Measurements from ENCODE around the gene TRAF3IP1. TPM values are rescaled to one million over a fixed set of nuclear protein-coding genes. Genes with fewer than 3 reads are reported as not detected.
A peak's percentile ranks its signal among the peaks of the same experiment; 100 is the strongest.

The TRAF3IP1 gene
- total and polyA plus RNA-seq, 4 donors: 4.0 to 9.1 (median 4.6) TPM

DNA sequence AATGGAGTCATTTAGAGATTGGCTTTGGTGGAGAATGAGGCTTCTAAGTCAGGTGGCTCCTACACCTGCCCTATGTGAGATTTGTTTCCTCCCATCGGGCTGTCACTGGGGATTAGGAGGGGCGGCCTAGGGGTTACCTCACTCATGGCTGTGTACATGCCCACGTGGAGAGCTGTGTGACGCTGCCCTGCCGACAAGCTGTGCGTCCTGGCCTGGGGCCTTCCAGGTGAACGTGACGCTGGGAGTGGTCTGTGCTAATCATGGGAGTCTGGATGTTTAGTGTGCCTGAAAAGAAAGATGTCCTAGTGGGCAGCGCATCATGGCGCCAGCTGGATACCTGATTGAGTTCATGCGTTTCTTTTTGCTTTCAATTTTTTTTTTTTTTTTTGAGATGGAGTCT is 120.4 kb downstream of the TRAF3IP1 start:
- no peak for TF ChIP-seq RXRA (IDR thresholded peaks at IDR 0.05)
- TF ChIP-seq, protein P1, sequence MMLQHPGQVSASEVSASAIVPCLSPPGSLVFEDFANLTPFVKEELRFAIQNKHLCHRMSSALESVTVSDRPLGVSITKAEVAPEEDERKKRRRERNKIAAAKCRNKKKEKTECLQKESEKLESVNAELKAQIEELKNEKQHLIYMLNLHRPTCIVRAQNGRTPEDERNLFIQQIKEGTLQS (IDR thresholded peaks at IDR 0.05): no peak
- TF ChIP-seq JUND (IDR thresholded peaks at IDR 0.05): no peak
- no peak for TF ChIP-seq YY1 (IDR thresholded peaks at IDR 0.05)
- no peak for TF ChIP-seq RAD21 (IDR thresholded peaks at IDR 0.05)
- no peak for TF ChIP-seq FOXA1 (IDR thresholded peaks at IDR 0.05)
- TF ChIP-seq, protein P2, sequence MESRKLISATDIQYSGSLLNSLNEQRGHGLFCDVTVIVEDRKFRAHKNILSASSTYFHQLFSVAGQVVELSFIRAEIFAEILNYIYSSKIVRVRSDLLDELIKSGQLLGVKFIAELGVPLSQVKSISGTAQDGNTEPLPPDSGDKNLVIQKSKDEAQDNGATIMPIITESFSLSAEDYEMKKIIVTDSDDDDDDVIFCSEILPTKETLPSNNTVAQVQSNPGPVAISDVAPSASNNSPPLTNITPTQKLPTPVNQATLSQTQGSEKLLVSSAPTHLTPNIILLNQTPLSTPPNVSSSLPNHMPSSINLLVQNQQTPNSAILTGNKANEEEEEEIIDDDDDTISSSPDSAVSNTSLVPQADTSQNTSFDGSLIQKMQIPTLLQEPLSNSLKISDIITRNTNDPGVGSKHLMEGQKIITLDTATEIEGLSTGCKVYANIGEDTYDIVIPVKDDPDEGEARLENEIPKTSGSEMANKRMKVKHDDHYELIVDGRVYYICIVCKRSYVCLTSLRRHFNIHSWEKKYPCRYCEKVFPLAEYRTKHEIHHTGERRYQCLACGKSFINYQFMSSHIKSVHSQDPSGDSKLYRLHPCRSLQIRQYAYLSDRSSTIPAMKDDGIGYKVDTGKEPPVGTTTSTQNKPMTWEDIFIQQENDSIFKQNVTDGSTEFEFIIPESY (IDR thresholded peaks at IDR 0.05): no peak
- TF ChIP-seq EGR1 (IDR thresholded peaks at IDR 0.05; ENCODE audit: low read depth in 2 of 2): no peak
- TF ChIP-seq TAF1 (conservative IDR thresholded peaks at IDR 0.05): no peak
- TF ChIP-seq NR2F2 (IDR thresholded peaks at IDR 0.05): no peak
- no peak for TF ChIP-seq SP1 (IDR thresholded peaks at IDR 0.05)
- TF ChIP-seq, protein P3, sequence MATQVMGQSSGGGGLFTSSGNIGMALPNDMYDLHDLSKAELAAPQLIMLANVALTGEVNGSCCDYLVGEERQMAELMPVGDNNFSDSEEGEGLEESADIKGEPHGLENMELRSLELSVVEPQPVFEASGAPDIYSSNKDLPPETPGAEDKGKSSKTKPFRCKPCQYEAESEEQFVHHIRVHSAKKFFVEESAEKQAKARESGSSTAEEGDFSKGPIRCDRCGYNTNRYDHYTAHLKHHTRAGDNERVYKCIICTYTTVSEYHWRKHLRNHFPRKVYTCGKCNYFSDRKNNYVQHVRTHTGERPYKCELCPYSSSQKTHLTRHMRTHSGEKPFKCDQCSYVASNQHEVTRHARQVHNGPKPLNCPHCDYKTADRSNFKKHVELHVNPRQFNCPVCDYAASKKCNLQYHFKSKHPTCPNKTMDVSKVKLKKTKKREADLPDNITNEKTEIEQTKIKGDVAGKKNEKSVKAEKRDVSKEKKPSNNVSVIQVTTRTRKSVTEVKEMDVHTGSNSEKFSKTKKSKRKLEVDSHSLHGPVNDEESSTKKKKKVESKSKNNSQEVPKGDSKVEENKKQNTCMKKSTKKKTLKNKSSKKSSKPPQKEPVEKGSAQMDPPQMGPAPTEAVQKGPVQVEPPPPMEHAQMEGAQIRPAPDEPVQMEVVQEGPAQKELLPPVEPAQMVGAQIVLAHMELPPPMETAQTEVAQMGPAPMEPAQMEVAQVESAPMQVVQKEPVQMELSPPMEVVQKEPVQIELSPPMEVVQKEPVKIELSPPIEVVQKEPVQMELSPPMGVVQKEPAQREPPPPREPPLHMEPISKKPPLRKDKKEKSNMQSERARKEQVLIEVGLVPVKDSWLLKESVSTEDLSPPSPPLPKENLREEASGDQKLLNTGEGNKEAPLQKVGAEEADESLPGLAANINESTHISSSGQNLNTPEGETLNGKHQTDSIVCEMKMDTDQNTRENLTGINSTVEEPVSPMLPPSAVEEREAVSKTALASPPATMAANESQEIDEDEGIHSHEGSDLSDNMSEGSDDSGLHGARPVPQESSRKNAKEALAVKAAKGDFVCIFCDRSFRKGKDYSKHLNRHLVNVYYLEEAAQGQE (IDR thresholded peaks at IDR 0.05): no peak
- Histone ChIP-seq H3K4me3 (ENCODE audit: low read depth in 1 of 3, low read length in 3 of 3) (no peak overlapping the region), H3K9me3 (ENCODE audit: control insufficient read depth in 4 of 4, low read length in 3 of 4) (no peaks in the 10 kb centered on the region), H3K36me3 (ENCODE audit: control insufficient read depth in 4 of 4, insufficient read depth in 3 of 4, low read depth in 1 of 4, low read length in 3 of 4) (peaks cover 2 to 13% (median 8%) of the 10 kb centered on the region in 4 donors), H3K27me3 (ENCODE audit: control insufficient read depth in 4 of 4, insufficient read depth in 4 of 4, low read length in 3 of 4) (no peaks in the 10 kb centered on the region), H3K4me1 (ENCODE audit: control insufficient read depth in 4 of 4, insufficient read depth in 4 of 4, low read length in 3 of 4) (peaks cover 18 to 35% (median 23%) of the 10 kb centered on the region in 4 donors), H3K9ac (ENCODE audit: low read depth in 1 of 2, low read length in 2 of 2) (no peak overlapping the region), H3K27ac (ENCODE audit: low read depth in 1 of 2, low read length in 2 of 2) (peak overlapping the region in 1 of 2 donors; percentile 58)
- WGBS: 94% methylated on average over 11 of the region's 11 CpGs
- DNase-seq (ENCODE audit: low spot score): no peak

DNA sequence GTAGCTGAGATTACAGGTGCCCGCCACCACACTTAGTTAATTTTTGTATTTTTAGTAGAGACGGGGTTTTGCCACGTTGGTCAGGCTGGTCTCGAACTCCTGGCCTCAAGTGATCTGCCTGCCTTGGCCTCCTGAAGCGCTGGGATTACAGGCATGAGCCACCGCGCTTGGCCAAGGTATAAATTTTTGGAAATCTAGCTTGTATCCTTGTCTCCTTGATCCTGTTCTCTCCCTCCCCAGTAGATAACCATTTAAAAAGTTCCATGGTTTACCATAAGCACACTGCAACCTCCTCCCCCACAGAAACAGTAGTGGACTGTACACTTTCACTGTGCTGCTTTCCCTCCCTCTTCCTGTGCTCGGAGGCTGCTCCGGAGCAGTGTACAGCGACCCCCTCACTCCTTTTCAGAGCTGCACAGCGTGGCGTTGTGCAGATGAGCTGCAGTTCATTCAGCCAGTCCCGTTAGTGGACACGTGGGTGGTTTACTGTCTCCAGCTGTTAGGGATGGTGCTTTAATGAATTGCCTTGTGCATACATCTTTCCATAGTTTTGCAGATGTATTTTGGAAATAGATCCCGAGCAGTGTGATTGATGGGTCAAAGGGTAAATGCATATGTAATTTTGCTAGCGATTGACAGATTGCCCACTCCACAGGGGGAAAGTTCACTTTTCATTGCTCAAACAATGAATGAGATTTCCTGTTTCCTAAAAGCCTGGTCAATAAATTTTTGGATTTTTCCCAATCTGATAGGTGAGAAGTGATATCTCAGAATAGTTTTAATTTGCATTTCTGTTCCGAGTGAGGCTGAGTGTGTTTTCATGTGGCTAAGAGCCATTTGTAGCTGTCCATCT is 121.2 kb downstream of the TRAF3IP1 start:
- DNase-seq (ENCODE audit: low spot score): no peak
- Histone ChIP-seq H3K36me3 (ENCODE audit: control insufficient read depth in 4 of 4, insufficient read depth in 3 of 4, low read depth in 1 of 4, low read length in 3 of 4) (peaks cover 5 to 17% (median 10%) of the 10 kb centered on the region in 4 donors), H3K4me1 (ENCODE audit: control insufficient read depth in 4 of 4, insufficient read depth in 4 of 4, low read length in 3 of 4) (peaks cover 18 to 35% (median 23%) of the 10 kb centered on the region in 4 donors), H3K4me3 (ENCODE audit: low read depth in 1 of 3, low read length in 3 of 3) (no peak overlapping the region), H3K27me3 (ENCODE audit: control insufficient read depth in 4 of 4, insufficient read depth in 4 of 4, low read length in 3 of 4) (no peaks in the 10 kb centered on the region), H3K27ac (ENCODE audit: low read depth in 1 of 2, low read length in 2 of 2) (peak overlapping the region; percentile 58 to 87), H3K9ac (ENCODE audit: low read depth in 1 of 2, low read length in 2 of 2) (peak overlapping the region in 1 of 2 donors; percentile 38), H3K9me3 (ENCODE audit: control insufficient read depth in 4 of 4, low read length in 3 of 4) (no peaks in the 10 kb centered on the region)
- TF ChIP-seq RAD21 (IDR thresholded peaks at IDR 0.05) (peak in 1 of 2 donors; percentile 6), YY1 (IDR thresholded peaks at IDR 0.05) (peak; percentile 60), HNF4G (IDR thresholded peaks at IDR 0.05) (no peak), FOXA2 (IDR thresholded peaks at IDR 0.05) (no peak), RXRA (IDR thresholded peaks at IDR 0.05) (peak in 1 of 2 donors; percentile 72), HNF4A (conservative IDR thresholded peaks at IDR 0.05) (peak; percentile 67 to 79), GABPA (IDR thresholded peaks at IDR 0.05 in 1 of 2, conservative IDR thresholded peaks at IDR 0.05 in 1 of 2) (peak in 1 of 2 donors; percentile 49), JUND (IDR thresholded peaks at IDR 0.05) (peak in 1 of 2 donors; percentile 41), EGR1 (IDR thresholded peaks at IDR 0.05; ENCODE audit: low read depth in 2 of 2) (no peak), FOXA1 (IDR thresholded peaks at IDR 0.05) (peak; percentile 42), TAF1 (conservative IDR thresholded peaks at IDR 0.05) (no peak), SP1 (IDR thresholded peaks at IDR 0.05) (peak; percentile 50), NR2F2 (IDR thresholded peaks at IDR 0.05) (peak; percentile 25)
- TF ChIP-seq, protein P3 (IDR thresholded peaks at IDR 0.05): no peak
- TF ChIP-seq, protein P4, sequence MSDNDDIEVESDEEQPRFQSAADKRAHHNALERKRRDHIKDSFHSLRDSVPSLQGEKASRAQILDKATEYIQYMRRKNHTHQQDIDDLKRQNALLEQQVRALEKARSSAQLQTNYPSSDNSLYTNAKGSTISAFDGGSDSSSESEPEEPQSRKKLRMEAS (IDR thresholded peaks at IDR 0.05): peak; percentile 60
- TF ChIP-seq, protein P1 (IDR thresholded peaks at IDR 0.05): no peak
- TF ChIP-seq, protein P2 (IDR thresholded peaks at IDR 0.05): peak; percentile 49
- 49% methylated on average over 17 of the region's 17 CpGs for WGBS

Measured in liver (tissue), 9 donors.